Kasumi-1 (cell line): Measurements from ENCODE around the gene RBM18.

Experiments used
- DNase-seq, 2 experiments: peaks; one replicate each; lab custom pipeline; 2025; lab: John Stamatoyannopoulos, UW

The RBM18 gene

DNA sequence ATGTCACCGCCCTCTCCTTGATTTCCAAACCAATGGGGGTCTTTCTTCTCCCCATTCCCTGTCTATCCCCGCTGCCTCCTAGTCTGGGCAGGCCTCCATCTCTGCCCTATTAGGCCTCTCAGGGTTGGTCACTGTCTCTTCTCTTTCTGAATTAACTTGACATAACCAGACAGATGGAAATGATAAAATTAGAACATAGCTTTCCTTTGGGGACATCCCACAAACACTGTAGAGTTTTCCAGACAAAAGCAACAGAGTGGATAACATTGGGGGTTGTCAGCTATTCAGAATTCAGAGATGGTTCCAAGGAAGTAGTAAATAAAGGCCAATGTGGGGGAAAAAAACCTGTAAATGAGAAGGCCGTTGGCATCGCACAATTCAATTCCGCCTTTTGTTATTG lies 60.6 kb downstream of the RBM18 start:
- no peak for DNase-seq

DNA sequence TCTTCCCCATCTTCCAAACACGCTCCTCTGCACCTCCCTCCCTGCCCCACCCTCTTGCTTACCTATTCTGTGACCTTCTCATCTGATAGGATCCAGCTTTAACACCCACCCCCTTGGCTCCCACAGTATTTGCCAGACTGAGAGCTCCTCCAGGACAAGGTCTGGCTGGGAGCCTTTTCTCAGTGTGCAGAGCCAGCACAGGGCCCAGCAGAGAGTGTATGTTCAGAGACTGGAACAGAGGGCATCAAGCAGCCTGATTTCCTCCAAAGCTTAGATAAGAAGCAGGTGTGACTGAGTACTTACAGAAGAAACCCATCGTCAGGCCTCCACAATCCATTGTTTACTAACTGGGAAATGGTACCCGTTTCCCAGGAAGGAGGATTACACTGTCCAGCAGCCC lies 62.5 kb downstream of the RBM18 start:
- DNase-seq = no peak

- DNase-seq = peak in 1 of 2 experiments; percentile 33
Measured at GRCh38 chr9:122201641-122202040, 63.0 kb downstream of the RBM18 start.

DNA sequence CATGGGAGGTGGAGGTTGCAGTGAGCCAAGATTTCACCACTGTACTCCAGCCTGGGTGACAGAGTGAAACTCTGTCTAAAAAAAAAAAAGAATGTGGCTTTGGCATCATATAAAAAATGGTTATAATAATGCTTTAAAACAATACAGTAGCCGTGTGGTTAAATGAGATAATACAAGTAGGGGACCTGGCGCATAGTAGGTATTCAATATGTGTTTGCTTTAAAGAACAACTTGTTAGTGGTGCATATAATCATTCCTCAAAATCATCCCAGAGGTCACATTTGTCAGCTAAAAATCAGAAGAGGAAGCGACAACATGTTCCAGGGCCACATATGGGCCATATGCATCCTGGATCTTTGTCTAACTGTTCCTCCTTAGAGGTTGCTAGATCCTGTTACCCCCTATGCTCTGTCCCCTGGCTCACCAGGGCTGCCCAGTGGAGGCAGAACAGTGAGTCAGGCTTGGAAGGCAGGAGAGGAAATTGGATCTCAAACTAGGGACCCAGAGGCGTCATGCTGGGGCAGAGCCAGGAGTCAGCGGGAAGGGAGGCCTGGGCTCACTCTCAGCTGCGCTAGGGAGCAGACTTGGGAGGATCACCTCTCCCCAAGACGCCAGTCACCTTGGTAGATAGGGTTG lies 63.6 kb downstream of the RBM18 start:
- DNase-seq = peak; percentile 60 to 73

DNA sequence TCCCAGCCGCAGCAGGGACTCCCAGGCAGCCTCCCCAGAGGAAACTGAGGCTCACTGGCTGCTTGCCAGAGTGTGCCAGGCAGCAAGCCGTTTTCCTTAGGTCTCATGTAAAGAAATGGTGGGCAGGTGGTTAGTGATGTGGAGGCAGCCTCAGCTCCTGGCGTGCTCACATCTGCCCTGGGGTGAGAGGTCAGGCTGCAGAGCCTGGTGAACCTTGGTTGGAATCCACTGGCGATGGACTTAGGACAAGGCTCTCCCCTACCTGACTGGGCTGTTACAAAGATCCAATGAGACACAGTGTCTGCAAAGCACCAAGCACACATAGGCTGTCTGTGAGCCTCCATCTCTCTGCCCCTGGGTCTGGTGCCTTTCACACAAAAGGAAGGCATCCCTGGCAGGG lies 66.8 kb downstream of the RBM18 start:
- no peak for DNase-seq

GRCh38 chr9:122197426-122197825 lies 67.2 kb downstream of the RBM18 start:
- DNase-seq = no peak

DNA sequence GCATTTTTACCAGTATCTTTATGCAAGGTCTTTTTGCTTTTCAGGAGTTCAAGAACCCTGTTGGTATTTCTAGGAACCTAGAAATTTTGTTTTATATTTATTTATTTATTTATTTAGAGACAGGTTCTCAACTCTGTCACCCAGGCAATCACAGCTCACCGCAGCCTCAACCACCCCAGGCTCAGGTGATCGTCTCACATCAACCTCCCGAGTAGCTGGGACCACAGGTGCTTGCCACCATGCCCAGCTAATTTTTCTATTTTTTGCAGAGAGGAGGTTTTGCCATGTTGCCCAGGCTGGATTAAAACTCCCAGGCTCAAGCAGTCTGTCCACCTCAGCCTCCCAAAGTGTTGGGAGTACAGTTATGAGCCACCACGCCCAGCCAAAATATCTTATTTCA lies 68.8 kb downstream of the RBM18 start:
- DNase-seq = no peak

DNA sequence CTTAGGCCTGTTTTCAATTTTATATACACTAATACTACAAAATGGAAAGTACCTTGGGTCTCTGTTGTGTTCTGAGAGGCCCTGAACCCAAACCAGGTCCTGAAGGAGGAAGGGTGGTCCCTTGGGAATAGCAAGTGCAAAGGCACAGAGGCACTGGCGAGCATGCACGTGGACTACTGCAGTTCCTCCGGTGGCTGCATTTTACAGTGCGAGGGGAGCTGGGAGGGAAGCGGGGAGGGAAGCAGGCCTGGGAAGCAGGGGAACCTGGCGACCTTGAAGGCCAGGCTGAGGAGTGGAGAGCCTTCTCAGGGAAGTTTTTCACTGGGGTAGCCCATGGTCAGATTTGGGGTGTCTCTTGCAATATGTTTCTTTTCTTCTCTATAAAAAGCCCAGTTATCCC lies 71.0 kb downstream of the RBM18 start:
- no peak for DNase-seq

- DNase-seq = no peak
Measured at GRCh38 chr9:122192914-122193525, 71.6 kb downstream of the RBM18 start.

- no peak for DNase-seq
Measured at GRCh38 chr9:122192261-122192875, 72.3 kb downstream of the RBM18 start.

- no peak for DNase-seq
Measured at GRCh38 chr9:122191584-122191983, 73.1 kb downstream of the RBM18 start.

GRCh38 chr9:122190597-122191381 lies 73.9 kb downstream of the RBM18 start:
- DNase-seq = no peak

- DNase-seq = no peak
Measured at GRCh38 chr9:122188369-122188768, 76.3 kb downstream of the RBM18 start.
